Left ventricle myocardium superior (tissue), 1 donor: ENCODE data around the gene LAYN. TPM values are rescaled to one million over a fixed set of nuclear protein-coding genes. Genes with fewer than 3 reads are reported as not detected.

Source experiments
- microRNA-seq: library from miRNA; unstranded; fragments of <30 nt; microRNA quantifications from one replicate; pipeline ENCODE4 v1.2.0, GENCODE V29; 2020; ENCODE audit warnings: borderline number of aligned reads
- total RNA-seq: library from RNA; stranded (reverse); fragmentation: NEBNext Ultra II Directional; extraction: Animal tissue kit (Norgen Biotek cat#: 25700); gene quantifications from one replicate; pipeline ENCODE4 v1.2.1, GENCODE V29; 2021
- donor health status: DM: no; HTN: yes; CAD: no; lungs with severe emphysema.

LAYN gene
- total RNA-seq, 1 donor from 2014 or later = 3.8 TPM

Small RNA genes lying within 50 kb of the gene (microRNA-seq; reads per million reads assigned to microRNA genes)
- gene MIR34B (not detected), gene MIR34C (13.7 reads per million, percentile 11 among the genes with 10 or more reads in this experiment)

Other genes starting within 250 kb of the LAYN start
- gene POU2AF3, start 242.2 kb upstream of the LAYN start, total RNA-seq = 0.74 TPM
- gene POU2AF1, start 161.4 kb upstream of the LAYN start, total RNA-seq = 0.62 TPM
- not detected for gene BTG4, start 28.3 kb upstream of the LAYN start, total RNA-seq
- gene HOATZ, start 25.9 kb upstream of the LAYN start, total RNA-seq = not detected
- 17.8 TPM for gene SIK2, start 61.7 kb downstream of the LAYN start, total RNA-seq
- gene PPP2R1B, start 225.7 kb downstream of the LAYN start, total RNA-seq = 7.4 TPM